HG02678 (cell line): ENCODE results near the gene ANK3.
A peak's percentile ranks its signal among the peaks of the same experiment; 100 is the strongest.

ENCODE experiments used
- ATAC-seq: cut with Tn5 transposase; IDR thresholded peaks from one replicate; pipeline ENCODE4 v1.9.1; 2021; ENCODE audit warnings: mild to moderate bottlenecking, moderate library complexity; ENCODE audit not compliant: unreplicated experiment

The ANK3 gene

DNA sequence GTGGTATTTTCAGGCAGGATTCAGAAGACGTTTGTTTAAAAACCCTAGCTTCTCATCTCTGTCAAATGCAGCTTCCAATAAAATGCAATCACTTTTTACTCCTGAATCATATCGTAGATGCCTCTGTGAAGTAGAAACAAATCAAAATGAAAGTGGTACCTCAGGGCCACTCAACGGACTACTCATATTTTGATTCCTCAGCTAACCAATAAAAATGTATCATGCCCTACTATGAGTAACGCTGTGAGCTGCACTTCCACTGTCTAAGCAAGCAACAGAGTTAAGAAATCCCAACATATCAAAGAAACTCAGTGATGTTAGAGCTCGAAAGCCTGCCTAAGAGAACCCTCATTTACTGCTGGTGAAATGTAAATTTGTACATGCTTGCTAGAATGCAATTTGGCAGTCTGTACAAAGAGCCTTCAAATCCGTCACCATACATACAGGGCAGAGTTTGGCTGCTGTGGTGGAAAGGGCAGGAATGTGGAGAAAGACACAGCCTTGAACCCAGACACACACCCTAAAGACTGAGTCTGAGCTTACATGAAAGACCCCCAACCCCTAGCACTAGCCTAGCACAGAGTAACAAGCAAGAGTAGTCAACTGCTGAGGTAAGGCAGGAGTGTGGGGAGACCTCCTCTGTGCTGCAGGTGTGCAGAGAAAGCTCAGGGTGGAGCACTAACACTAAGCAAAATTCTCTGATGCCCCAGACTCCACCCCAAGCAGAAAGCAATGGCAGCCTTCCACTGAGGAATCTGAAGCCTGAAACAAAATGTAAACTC is 151.5 kb downstream of the ANK3 start:
- ATAC-seq, result peak; percentile 40

DNA sequence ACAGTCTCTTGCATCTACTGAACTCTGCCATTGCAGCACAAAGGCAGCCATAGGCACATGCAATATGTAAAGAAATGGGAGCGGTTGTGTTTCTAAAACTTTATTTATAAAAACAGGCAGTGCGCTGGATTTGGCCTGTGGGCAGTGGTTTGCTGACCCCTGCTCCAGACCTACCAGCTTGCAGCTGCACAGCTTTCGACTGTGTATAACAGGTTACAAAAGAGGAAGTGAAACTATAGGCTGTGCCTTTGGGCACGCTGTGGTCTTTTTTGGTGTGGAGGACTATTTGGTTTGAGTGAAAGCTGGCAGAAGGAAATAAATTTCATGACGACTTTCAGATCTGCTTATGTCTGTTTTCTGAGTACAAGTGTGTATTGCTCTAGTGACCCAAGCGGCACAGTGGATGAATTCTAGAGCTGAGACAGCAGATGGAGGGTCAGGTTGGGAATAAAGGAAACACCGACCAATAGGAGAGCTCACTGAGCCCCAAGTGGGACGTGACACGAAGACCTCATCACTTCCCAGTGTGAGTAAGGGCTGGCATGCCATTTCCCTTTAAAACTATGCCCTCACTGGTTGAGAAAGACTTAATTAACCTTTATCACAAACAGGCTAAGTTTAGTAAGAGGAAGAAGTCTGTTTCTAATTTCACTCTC is 152.7 kb downstream of the ANK3 start:
- peak; percentile 96 for ATAC-seq

DNA sequence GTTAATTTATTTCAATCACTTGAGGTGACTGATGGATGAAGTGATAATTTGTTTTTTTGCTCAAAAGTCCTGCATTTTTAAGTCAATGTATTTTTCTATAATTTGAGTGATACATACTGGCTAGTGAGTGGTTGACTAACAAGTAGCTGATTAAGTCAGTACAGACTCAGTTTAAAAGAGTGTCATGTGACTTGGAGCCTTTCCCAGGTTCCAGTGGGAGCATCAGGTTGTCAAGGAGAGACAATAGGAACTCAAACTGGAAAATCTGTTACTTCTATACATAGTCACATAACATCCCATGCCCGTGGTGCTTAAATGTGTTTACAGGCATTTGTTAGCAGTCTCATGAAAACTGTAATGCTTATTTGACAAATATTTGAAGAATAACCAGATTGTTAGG is 154.7 kb downstream of the ANK3 start:
- no peak for ATAC-seq

DNA sequence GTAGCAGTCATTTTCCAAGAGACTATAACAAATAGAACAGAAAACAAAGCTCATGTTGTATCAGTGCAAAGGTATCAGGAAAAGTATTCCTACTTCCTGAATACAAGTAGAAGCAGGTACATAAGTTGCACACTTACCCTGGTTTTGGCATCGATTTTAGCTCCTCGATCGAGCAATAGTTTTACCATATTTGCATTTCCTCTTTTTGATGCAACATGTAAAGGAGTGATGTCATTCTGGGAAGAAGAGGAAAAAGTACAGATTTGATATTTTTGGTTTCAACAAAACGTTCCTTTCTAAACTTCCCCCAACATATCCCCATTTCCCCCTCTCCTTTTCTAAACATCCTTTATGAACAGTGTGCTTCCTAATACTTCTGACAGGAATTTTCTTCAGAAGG is 155.1 kb downstream of the ANK3 start:
- ATAC-seq, result no peak

DNA sequence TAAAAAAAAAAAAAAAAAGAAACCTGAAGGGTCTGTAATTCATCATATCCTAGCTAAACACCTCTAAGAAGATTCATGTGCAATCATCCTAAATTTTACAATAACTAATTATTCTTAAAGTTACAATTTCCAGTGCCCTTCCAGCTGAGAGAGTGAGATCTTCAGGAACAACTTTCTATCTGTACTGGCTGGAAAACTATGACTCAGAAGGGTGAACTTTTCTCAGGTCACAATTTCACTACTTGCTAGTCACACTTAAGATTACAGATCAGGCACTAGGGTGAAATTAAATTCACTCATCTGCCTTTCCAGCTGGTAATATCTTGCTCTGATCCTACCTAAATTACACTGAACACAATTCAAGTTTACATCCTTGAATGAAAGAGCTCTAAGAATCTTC is 158.8 kb downstream of the ANK3 start:
- no peak for ATAC-seq

DNA sequence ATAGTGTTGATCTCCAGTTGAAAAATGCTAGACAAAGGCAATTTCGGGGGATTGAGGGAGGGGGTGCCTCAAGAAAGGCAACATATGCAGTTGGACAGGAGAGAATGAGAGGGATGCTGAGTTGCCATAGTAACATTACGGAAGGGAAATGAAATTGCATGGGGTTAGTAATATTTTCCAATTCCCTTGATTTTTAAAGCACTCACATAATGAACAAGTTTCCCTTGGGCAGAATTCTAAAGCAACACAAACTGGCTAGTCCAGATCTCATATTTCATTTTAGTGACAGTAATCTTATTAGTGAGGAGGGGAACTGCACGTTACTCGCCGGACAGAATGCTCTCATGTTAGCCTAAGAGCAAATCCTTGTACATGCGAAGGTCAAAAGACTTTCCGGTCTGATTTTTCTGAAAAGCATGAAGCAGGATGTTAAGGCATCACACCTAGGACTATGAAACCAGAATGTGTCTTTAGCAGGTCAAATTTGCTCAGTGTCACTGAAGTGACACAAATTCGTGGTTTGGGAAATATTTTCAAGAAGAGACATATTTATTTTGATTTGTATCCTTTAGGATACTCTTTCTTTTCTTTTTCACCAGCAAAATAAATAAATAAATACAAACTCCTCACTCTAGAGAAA is 165.5 kb downstream of the ANK3 start:
- ATAC-seq, result no peak

DNA sequence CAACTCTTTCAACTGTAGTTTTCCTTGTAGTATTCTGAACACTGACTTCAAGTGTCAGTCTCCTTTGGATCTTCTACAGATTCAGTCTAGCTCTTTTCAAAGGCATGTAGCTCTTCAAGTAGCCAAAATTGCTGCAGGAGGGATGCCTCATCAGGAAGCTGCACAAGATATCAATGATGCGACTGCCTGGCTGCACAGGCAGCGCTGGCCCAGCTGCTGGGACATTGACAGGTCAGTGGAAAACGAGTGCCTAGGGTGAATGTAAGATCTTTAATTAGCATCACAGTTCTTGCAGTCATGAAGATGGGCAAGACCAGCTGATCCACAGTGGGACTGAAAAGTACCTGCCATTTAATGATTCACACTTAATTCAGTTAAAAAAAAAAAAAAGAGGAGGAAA is 167.6 kb downstream of the ANK3 start:
- no peak for ATAC-seq

DNA sequence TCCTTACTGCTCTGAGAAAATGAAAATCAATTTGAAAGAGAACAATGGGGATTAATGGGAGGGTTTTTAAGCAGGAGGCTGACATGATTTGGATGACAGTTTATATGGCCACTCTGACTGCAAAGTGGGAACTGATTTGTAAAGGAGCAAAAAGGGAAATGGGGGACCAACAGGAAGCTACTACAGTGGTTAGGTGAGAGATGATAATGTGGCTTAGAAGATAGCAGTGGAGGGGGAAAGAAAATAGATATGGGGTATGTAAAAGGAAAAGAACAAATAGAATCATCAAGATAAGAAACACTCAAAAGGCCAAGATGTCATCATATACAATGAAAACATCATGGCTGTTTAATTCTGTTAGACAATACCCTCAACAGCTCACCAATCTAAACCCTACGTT is 177.5 kb downstream of the ANK3 start:
- no peak for ATAC-seq

DNA sequence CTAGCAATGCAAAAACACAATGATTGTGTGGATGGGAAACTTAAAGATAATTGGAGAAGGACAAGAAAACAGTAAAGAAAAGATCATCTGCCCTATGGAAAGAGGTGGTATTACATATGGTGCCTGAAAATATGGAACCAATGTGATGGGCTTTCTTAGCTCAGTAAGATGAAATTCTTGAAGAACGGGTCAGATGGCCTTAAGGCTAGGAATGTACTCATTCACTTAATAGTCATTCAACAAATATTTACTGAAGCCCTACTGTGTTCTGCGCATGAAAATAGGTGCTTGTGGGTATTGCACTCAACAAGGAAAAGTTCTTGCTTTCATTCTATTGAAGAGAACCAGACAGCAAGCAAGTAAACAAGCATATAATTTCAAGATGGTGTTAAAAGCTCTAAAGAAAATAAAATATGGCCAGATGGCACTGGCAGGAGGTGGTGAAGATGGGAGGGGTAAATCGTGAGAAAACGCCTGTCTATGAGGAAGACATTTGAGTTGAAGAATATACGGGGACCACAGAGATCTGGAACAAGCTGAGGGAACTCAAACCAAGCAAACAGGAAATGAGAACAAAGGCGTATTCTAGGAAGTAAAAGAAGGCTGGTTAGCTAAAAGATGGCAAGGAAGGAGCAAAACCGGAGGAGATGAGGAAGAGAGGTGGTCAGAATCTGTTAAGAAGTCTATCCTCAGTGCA is 179.7 kb downstream of the ANK3 start:
- ATAC-seq, result no peak

DNA sequence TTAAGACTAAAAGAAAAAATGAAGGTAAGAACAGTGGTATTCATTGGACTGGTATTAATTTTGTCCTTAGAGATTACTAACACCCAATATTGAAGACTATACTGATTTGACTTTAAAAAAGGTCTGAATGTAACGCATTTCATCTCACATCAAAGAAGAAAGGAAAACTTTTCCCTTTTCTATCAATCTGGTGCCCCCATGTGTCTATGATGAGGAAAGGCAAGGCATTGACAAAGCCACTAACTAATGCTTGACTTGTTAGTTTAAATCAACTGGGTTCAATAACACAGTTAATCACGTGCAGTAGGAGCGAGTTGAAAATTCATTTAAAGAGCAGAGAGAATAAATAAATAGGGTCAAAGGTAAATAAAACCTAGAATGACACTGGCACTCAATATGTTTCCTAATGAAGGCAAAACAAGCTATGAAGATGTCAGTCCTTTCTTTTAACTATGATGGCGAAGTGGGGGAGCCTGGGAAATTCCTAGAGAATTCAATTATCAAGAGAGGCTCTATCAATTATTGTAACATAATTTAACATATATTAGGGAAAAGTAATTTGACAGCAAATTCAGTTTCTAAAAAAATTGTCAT is 180.9 kb downstream of the ANK3 start:
- peak; percentile 66 for ATAC-seq

DNA sequence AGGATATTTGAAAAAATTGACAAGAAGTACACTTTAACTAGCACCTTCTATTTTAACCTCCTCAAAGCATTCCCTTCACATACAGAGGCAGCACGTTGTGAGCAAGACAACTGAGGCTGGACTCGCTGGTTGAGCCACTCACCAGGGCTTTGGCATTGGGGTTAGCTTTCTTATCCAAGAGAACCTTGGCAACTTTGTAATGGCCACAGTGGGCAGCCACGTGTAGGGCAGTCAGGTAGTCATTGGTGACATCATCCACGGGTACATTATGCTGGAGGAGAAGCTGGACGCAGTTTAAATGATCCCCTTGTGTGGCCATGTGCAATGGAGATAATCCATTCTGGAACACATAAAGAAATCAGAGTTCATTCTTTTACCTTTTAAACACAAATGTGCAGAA is 181.8 kb downstream of the ANK3 start:
- ATAC-seq, result no peak

DNA sequence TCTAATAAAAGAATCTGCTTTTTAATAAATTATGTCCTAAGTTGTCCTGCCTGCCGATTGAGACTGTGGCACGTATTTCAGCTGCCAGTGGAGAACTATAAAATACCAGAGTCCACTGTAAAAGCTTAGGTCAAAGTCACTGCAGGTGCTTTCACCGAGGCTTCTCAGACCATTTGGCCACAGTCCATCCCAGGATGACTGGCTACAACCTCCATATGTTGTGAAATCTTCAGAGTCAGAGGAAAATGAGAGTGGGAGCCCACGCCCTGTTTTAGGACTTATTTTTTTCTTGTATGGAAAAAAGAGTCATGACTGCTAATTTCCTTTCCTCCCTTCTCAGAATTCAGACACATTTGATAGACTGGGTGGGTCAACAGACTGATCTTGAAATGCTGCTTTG is 182.9 kb downstream of the ANK3 start:
- no peak for ATAC-seq

DNA sequence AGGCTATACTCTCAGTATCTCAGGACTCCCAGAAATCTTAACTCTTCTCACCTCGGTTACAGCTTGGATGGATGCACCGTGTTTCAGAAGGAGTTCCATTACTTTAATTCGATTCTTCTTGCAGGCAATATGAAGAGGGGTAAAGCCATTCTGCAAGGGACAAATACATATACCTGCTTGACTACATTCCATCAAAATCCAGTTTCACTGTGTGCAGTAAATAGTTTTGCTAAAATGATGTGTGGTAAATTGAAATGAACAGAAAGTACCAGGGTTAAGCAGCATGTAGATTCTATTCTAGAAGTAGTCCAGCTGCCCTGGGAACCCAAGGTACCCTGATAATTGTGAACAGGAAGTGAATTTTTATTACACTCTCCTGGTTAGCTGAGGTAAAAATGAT is 183.9 kb downstream of the ANK3 start:
- no peak for ATAC-seq

DNA sequence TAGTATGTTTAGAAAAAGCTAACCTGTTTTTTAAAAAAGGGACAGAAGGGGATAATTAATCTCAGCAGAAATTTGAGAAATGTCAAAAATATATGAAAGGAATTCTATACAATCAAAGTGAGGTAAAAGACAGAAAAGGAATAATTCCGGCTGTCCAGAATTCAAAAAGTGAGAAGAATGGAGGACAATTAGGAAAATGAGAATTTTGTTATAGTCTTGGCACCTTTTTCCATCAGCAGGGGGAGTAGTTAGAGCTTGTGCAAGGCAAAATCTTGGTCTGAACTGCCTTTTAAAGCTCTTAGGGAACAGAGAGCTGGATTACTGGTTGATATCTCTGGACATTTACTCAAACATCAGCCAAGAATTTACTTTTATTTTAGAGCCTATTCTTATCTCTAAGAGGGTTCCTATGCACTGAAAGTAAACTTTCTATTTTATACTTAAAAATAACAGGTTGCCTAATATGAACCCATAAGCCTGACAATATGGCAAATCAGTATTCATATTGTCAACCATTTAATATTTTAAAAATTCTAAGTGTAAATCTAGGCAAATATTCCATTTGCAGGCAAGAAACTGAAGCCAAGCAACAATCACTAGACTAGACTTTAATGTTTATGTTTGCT is 185.6 kb downstream of the ANK3 start:
- no peak for ATAC-seq

DNA sequence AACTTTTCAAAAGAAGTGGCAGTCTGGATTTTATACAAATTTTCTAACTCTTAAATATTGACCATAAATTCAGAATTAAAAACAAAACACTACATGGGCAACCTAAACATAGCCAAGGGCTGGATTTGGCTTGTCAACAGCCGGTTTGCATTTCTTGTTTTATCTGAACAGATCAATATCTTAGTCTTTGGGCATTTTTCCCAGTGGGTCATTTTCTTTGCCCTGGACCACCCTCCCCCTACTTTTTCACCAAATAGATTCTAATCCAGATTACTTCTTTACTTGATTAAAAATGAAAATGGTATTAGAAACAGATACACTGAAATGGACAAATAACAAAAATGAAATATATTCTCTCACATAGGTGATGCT is 189.0 kb downstream of the ANK3 start:
- ATAC-seq, result no peak

DNA sequence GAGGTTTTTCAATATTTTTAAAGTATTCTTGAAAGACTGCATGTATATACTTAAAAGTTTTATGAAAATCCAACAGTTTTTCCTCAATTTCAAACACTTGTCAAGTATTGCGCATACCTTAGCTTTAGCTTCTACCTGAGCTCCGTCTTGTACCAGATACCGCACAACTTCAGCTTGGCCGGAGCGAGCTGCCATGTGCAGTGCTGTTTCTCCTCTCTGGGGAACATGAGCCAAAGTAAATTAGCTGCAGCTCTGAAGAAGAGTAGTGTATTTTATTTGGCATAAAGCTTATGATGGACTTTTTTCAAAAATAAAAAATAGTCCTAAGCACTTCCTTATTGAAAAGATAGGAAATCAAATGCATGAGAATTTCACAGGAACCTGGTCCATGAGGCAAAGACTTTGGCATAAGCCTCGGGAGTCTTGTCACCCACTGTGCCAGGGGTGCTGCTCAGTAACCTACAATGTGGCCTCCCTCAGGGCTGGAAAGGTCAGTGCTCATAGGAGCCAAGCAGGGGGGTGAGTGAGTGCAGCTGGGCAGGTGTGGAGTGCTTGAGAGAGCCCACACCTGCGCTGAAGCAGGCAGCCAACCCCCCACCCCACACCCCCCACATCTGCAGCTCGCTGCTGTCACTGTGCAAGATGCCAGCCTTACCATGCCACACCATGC is 189.5 kb downstream of the ANK3 start:
- ATAC-seq, result no peak

DNA sequence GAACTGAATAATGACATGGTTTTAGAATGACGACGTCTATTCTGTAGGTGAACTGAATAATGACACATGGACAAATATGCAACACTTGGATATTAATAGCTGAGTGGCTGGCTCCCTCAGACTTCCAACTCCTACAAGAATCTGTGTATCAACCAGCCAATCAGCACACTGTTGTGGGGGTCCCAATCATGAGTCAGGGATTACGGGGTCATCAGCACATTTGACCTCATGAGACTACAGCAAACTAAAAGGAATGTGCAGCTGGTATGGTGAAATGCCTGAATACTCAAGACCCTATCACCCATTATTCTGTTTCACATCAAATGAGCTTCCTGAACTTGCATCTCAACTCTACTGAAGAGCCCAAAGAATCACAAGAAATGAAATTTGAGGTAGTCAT is 192.5 kb downstream of the ANK3 start:
- ATAC-seq, result no peak

DNA sequence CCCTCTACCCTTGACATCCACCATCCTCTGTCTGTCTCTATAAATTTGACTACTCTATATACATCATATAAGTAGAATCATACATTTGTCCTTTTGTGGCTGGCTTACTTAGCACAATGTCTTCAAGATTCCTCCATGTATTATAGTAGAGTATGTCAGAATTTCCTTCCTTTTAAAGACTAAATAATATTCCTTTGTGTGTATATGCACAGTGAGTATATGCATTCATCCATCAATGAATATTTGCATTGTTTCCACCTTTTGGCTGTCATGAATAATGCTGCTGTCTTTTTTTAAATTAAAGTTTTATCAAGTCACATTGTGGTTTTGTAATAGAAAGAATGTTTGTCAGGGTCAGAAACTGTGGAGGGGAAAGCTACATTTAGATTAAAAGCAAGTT is 195.3 kb downstream of the ANK3 start:
- no peak for ATAC-seq

DNA sequence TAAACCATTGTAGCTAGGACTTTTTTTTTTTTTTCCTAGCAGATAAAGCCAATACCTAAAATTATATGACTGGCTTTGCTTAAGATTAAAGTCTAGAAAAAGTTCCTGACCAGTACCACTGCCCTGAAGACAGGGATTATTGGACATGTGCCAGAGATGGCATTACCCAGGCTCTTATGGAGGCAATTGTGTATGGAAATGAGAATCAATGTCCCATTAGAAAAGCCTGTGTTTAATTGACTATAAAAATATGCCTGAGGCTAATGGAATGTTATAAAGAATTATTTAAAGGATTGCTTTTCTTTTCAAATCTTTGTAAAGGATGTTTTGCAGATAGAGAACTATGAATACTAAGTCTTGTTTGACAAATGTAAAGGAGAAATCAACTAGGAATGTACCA is 196.7 kb downstream of the ANK3 start:
- no peak for ATAC-seq

DNA sequence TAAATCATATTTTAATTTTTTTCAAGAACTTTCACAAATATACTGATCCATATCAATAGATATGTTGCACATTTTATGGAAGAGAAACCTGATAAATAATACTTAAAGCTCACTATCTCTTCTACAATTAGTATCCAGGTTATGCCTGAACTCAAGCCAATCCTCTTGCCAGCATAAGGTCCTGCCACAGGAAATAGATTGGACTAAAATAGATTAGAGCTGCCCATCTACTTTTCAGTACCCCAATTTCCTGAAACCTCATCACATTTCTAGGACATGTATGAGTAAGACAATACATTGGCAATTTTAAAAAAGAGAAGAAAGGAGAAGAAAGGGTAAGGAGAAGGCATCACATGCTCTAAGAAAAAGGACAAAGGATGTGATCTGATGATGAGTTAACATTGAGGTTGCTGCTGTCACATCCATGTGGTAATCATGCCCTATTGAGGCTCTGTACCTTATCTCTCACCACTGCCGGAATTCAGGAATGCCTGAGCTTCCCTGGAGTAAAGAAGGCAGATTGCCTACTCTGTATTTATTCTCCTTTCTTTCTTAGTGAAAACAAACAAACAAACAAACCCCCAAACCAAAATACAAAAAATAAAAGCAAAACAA is 199.7 kb downstream of the ANK3 start:
- ATAC-seq, result no peak
